Fibroblast of upper back skin (primary cell): ENCODE measurements around the gene UVRAG.

Source experiments
- DNase-seq: peaks from one replicate; pipeline ENCODE4 v3.0.0-alpha.2; 2013

The UVRAG gene

GRCh38 chr11:76158394-76159302, 343.6 kb downstream of the UVRAG start:
- DNase-seq, result no peak

- DNase-seq, result no peak
Observed at GRCh38 chr11:76159303-76159937, 344.4 kb downstream of the UVRAG start.

GRCh38 chr11:76159983-76160661, 345.1 kb downstream of the UVRAG start:
- no peak for DNase-seq

GRCh38 chr11:76160856-76161255, 345.8 kb downstream of the UVRAG start:
- DNase-seq, result no peak

DNA sequence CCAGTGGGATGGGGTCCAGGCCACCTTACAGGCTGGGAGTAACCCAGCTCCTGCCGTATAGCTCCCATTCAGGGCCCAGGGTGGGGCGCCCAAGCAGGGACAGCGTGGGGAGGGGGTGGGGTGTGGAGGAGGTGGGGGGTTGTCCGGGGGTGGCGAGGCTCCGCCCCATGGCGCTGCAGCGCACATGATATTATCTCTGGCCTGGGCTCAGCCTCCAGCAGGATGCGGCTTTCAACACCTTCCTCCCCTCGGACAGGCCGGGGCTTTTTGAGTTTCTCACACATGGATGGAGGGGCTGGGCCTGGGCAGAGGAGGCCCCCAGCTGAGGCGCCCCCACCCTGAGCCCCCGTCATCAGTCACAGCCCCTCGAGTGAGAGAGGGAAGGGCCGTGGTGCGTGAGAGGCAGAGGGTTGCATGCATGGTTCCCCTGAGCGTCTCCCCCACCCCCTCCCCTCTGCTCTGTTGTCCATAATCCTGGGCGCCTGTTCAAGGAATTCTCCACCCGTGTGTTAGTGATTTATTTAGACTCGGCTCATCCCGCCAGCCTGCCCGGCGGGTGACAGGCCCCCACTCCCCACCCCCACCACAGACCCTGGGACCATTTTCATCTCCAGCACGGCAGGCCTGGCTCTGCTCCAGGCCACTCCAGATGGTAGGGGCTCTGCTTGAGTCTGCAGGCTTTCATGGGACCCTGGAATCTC, 346.4 kb downstream of the UVRAG start:
- peak; percentile 90 for DNase-seq

GRCh38 chr11:76162336-76163288, 347.6 kb downstream of the UVRAG start:
- DNase-seq, result no peak

GRCh38 chr11:76163289-76163880, 348.4 kb downstream of the UVRAG start:
- DNase-seq, result no peak

GRCh38 chr11:76164081-76164480, 349.1 kb downstream of the UVRAG start:
- no peak for DNase-seq

GRCh38 chr11:76164861-76165751, 350.1 kb downstream of the UVRAG start:
- no peak for DNase-seq

DNA sequence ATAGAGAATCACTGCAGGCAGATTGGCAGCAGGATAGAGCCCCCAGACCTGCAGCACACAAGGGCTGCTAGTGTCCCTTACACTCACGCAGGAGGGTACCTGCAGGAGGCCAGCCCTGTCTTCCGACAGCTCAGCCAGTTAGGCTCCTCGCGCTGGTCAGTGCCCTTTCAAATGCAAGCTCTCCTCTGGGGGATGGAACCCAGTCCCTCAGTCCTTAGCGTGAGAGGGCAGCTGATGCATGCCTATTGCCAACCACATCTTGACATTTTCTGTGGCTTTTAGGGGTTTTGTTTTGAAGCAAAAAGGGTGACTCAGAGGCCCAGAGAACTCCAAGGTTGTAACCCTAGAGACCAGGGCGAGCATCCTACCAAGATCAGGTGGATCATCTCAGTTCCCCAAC, 351.3 kb downstream of the UVRAG start:
- no peak for DNase-seq

GRCh38 chr11:76167590-76167989, 352.6 kb downstream of the UVRAG start:
- peak; percentile 69 for DNase-seq

DNA sequence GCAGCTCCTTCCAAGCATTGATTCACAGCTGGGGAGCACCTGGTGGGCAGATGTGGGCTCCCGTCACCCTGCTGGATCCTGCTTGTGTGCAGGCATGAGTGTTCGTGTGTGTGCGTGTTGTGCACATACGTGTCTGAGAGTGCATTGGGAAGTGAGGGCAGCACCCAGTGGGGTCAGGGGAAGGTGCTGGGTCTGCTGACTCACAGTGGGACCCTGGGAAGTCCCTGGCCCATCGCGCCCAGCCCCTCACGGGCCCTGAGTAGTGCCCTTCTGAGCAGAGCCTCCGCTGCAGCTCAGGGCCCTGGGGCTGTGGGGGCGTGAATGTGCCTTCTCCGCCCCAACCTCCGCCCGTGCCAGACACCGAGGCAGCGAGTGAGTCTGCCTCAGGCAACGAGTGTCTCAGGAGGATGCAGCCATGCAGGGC, 354.5 kb downstream of the UVRAG start:
- no peak for DNase-seq

GRCh38 chr11:76170468-76170867, 355.5 kb downstream of the UVRAG start:
- peak; percentile 26 for DNase-seq

DNA sequence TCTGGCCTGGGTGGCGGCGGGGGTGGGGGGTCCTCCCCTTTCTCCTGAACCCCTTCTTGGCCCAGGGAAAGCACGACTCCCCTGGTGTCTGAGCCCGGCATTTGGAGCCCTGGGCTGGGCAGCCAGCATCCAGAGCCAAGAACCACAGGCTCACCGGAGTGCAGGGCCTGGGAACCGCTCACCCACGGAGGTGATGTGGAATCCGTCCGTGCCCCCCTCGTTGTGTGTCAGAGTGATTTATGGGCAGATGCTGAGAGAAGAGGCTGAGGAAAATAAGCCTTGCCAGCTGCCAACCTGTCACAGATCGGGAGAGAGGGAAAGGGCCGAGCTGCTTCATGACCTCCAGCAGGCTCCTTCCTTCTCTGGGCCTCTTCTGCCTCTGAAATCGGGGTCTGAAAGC, 357.6 kb downstream of the UVRAG start:
- DNase-seq, result no peak

DNA sequence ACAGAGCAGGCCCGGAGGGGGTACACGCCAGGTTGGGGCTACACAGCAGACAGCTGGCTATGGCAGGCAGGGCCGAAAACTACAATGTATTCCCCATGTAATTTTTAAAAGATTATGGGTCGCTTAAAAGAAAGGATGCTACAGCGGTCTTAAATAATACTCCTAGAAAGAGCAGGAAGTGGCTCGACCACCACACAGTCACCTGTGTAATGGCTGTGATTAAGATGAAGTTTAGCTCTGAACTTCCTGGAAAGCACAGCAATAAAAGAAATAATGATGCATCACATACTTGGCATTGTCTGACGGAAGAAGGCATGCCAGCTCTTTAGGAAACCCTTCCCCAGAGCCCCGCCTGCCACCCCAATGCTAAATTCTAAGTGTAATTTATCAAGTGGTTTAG, 358.7 kb downstream of the UVRAG start:
- DNase-seq, result no peak

- no peak for DNase-seq
Observed at GRCh38 chr11:76174330-76174729, 359.3 kb downstream of the UVRAG start.

DNA sequence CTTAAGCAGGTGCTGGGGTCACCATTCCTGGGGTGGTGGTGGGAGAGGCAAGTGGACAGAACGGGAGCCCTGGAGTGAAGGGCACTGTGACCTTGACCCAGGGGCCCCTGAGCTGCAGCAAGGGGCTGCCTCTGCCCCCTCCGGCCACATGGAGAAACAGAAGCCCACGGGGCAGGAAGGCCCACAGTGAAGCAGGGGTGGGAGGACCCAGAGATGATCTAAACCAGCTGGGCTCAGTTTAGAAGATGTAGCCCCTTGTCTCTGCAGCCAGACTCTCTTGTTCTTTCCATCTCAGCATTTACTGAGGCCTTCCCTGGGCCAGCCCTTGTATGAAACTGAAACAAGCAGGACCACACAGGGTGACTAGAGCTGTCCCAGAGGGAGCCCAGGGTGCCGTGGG, 360.8 kb downstream of the UVRAG start:
- DNase-seq, result no peak

DNA sequence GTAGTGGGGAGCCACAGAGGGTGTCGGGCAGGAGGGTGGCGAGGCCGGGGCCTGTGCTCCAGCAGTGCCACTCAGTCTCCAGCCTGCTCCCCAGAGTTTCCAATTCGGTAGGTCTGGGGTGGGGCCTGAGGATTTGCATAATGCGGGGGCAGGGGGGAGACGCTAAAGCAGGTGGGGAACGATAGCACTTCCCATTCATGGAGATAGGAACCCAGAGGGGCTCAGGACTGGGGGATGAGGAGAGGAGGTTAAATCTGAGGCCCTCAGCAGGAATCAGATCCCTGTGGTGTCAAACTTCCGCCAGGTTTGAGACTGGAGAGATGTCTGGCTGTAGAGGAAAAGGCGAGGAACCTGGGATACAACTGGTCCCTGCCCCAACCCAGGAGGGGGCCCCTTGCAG, 361.5 kb downstream of the UVRAG start:
- no peak for DNase-seq

DNA sequence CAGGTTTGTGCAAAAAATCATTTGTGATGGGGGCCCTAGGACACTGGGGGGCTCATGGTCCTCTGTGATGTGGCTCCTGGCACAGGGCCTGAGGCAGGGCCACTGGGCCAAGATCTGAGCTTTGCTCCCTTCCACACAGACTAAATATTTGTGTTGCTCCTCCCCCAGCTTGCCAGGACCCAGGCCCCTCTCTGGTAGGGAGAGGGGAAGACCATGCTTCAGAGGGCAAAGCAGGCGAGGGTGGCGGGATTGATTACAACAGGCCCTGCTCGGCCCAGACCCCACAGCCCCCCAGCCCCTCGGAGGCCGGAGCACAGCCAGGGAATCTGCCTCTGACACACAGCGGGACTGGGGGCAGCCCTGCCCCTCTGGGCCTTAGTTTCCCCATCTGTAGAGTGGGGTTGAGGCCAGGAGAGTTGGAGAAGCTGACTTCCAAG, 362.3 kb downstream of the UVRAG start:
- no peak for DNase-seq

DNA sequence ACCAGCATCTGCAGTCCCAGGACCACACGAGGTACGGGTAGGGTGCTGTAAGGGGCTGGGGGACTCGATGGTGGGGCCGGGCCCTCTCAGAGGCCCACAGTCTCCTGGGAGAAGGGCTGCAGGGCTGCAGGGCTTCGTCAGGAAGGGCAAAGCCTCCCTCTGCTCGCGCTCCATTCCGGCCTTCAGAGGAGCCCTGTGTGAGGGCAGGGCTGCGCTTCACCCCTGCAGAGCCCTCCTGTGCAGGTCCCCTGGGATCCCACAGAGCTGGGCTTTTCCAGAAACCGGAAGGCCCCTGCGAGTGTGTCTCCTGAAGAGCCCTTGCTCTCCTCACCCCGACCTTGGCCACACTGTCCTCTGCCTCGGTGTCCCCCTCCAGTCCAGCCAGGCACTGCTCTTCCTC, 364.1 kb downstream of the UVRAG start:
- DNase-seq, result no peak
